NCI-H748 (cell line): ENCODE data around the gene EIF2AK3.
"Not testable (repeated sequence)": the region's sequence is repeated elsewhere in the genome, so short reads cannot be mapped to it uniquely, and the experiment has no call there.

Experiments
- DNase-seq: peaks from one replicate; lab custom pipeline; 2025; ENCODE audit not compliant: unreplicated experiment; lab: John Stamatoyannopoulos, UW

EIF2AK3 gene

GRCh38 chr2:88637464-88637863 lies 10.2 kb upstream of the EIF2AK3 start:
- DNase-seq = no peak

GRCh38 chr2:88636026-88636425 lies 8.8 kb upstream of the EIF2AK3 start:
- no peak for DNase-seq

DNA sequence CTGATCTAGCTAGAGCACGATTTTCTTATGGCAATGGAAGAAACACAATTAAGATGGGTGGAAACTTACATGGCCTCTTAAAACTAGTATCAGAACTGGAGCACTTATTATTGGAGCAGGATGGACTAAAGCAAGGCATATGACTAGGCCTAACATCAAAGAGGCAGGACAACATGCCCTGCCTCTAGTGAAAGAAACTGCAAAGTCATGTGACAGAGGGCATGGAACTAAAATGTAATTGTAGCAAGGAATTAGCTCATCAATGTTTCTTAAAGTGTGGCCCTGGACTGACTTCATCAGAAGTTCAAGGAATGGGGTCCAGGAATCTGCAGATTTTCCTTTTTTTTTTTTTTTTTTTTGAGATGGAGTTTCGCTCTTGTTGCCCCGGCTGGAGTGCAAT lies 5.3 kb upstream of the EIF2AK3 start:
- no peak for DNase-seq

GRCh38 chr2:88628571-88628939 lies 1.3 kb upstream of the EIF2AK3 start:
- no peak for DNase-seq

DNA sequence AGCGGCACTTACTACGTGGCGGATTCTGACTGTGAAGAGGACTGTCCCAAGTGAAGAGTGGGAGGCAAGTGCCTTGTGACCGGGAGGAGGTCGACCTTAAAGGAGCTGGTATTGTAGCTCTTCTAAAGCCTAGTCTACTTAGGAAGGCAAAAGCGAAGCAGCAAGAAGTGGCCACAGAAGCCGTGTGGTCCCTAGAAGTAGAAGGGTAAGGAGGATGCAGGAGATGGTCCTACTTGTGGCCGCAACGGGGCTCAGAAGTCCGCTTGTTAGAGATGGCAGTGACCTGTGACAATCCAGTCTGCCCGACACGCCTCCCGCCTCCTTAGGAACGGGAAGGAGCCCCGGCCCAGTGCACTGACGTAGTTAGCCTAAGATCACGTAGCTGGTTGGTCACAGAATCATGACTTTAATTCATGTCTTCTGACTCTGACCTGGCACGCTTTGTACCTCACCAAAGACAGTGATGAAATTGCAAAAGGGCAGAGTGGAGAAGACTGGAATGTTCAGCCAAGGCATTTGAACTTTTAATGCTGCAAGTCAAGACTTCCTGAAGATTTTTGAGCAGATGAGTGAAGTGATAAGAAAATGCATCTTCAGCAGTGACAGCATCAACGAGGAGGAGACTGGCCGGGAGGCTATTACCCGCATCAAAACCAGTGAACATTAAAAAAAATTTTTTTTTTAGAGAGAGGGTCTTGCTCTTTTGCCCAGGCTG lies 749 bp upstream of the EIF2AK3 start:
- peak; percentile 76 for DNase-seq

- peak; percentile 62 for DNase-seq
These were observed 851 bp downstream of the EIF2AK3 start for GRCh38 chr2:88626171-88627054.

- no peak for DNase-seq
These were observed 2.8 kb downstream of the EIF2AK3 start for GRCh38 chr2:88624477-88624876.

DNA sequence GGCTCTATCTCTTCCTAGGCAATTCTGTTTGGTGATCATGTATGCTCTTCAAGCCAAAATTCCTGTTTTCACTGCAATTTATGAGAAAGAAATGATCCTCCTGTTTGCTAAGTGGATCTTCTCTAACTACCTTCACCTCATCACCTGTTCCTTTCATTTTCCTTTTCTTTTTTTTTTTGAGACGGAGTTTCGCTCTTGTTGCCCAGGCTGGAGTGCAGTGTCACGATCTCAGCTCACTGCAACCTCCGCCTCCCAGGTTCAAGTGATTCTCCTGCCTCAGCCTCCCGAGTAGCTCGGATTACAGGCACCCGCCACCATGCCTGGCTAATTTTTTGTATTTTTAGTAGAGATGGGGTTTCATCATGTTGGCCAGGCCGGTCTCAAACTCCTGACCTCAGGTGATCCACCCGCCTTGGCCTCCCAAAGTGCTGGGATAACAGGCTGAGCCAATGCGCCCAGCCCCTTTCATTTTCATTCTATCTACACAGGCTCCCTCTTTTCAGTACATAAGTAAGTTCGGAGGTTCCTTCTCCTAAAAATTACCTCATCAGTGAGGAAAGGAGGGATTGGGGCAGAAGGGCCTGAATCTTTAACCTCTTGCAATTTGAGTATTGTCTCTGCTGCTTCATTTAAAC lies 3.3 kb downstream of the EIF2AK3 start:
- DNase-seq = not testable (repeated sequence)

GRCh38 chr2:88622307-88622706 lies 5.0 kb downstream of the EIF2AK3 start:
- no peak for DNase-seq

DNA sequence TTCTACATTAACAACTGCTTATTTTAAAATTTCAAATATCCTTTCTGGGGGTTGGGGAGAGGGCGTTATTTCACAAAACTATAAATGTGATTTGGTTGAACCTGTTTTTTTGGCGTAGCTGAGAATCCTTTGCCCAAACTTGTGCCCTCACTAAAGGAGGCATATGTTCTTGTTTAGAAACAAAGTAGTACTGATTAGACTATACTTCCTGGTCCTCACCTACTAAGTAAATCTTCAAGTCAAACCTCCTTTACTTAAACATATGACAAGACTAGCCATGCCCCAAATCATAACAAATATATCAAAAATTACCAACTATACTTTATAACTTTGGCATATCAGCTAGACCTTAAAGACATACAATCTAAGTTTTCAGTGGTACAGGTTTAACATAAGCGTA lies 5.8 kb downstream of the EIF2AK3 start:
- DNase-seq = no peak

- DNase-seq = no peak
These were observed 7.2 kb downstream of the EIF2AK3 start for GRCh38 chr2:88620015-88620414.

GRCh38 chr2:88615822-88616221 lies 11.4 kb downstream of the EIF2AK3 start:
- no peak for DNase-seq

- no peak for DNase-seq
These were observed 12.6 kb downstream of the EIF2AK3 start for GRCh38 chr2:88614497-88615157.

- no peak for DNase-seq
These were observed 13.3 kb downstream of the EIF2AK3 start for GRCh38 chr2:88613921-88614320.

- DNase-seq = no peak
These were observed 19.1 kb downstream of the EIF2AK3 start for GRCh38 chr2:88608184-88608583.

DNA sequence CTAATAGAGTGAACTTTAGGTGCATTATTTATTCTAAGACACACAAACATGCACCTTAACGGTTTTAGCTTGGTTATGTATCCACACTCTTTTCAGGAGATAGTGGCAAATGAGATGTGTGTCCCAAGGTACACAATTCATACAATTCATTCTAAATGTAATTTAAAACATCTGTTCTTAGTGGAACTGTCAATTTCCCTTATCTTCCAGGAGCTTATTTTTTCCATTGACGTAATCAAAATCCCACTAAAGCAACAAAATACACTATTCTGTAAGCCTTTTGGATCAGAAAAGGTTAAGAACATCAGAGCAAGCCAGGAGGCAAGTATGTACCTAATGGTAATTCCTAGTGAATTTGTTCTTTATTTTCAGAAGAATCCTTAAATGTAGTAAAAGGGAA lies 19.8 kb downstream of the EIF2AK3 start:
- DNase-seq = no peak

- no peak for DNase-seq
These were observed 20.8 kb downstream of the EIF2AK3 start for GRCh38 chr2:88606371-88607030.

DNA sequence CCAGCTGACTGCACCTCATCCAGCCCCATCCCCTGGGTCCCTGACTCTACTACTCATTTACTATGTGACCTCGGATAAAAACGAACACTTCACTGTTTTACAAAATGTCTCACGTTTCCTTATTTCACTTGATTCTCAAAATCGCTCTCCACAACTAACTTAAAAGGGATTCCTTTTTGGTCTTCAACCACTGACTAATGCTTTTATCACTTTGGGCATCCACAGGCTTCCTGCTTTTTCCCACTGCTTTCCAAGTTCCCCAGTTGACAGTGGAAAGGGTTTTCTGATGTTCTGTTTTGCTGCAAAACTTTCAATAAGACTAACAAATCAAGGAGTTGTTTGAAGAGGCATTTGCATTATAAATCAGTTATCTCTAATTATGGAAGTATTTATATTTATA lies 24.1 kb downstream of the EIF2AK3 start:
- no peak for DNase-seq

DNA sequence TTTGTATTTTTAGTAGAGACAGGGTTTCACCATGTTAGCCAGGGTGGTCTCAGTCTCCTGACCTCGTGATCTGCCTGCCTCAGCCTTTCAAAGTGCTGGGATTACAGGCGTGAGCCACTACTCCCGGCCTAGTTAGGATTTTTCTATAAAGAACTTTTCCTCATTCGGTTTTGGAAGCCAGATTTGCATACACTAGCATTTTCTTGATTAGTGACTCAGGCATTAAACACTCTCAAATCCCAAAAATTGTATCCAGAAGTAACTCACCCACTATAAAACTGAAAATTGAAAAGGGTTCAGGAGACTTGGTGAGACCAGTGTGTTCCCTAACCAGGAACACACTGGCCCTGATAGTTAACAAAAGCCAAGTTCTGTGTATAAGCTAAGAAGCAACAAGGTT lies 25.2 kb downstream of the EIF2AK3 start:
- no peak for DNase-seq

- no peak for DNase-seq
These were observed 26.0 kb downstream of the EIF2AK3 start for GRCh38 chr2:88601286-88601685.

- DNase-seq = peak; percentile 34
These were observed 27.2 kb downstream of the EIF2AK3 start for GRCh38 chr2:88600038-88600465.
